ENCODE results near the gene COA5. TPM values are rescaled to one million over a fixed set of nuclear protein-coding genes. Genes with fewer than 3 reads are reported as not detected.

Gene COA5
- total RNA-seq, 3 donors from 2014 or later: 35.4 to 50.8 (median 45.6) TPM

DNA sequence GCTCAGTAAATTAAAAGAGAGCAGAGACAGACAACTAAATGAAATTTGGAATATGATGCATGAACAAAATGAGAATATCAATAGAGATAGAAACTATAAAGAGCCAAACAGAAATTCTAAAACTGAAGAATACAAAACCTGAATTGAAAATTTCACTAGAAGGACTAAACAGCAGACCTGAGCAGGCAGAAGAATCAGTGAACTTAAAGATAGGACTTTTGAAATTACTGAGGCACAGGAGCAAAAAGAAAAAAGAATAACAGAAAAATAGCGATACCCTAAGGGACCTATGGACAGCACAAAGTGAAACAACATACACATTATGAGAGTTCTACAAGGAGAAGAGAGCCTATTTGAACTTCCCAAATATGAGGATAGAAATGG, 41.7 kb upstream of the COA5 start:
- Histone ChIP-seq H3K27me3 (no peaks in the 10 kb centered on the region), H3K36me3 (no peaks in the 10 kb centered on the region), H3K4me3 (no peak overlapping the region), H3K27ac (no peak overlapping the region), H3K9me3 (no peaks in the 10 kb centered on the region), H3K4me1 (no peaks in the 10 kb centered on the region)
- intact Hi-C loops (cut with DNase I; ENCODE audit: low total_unique reads): loop anchor here (10.0 kb wide), 1 partner anchor 185 kb away; no protein-coding TSS in a partner anchor
- no peak for DNase-seq (ENCODE audit: low spot score in 2 of 2)
- TF ChIP-seq POLR2A (IDR thresholded peaks at IDR 0.05): no peak
- TF ChIP-seq, protein P1, sequence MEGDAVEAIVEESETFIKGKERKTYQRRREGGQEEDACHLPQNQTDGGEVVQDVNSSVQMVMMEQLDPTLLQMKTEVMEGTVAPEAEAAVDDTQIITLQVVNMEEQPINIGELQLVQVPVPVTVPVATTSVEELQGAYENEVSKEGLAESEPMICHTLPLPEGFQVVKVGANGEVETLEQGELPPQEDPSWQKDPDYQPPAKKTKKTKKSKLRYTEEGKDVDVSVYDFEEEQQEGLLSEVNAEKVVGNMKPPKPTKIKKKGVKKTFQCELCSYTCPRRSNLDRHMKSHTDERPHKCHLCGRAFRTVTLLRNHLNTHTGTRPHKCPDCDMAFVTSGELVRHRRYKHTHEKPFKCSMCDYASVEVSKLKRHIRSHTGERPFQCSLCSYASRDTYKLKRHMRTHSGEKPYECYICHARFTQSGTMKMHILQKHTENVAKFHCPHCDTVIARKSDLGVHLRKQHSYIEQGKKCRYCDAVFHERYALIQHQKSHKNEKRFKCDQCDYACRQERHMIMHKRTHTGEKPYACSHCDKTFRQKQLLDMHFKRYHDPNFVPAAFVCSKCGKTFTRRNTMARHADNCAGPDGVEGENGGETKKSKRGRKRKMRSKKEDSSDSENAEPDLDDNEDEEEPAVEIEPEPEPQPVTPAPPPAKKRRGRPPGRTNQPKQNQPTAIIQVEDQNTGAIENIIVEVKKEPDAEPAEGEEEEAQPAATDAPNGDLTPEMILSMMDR (IDR thresholded peaks at IDR 0.05): no peak
- no peak for TF ChIP-seq POLR2AphosphoS5 (IDR thresholded peaks at IDR 0.05)

DNA sequence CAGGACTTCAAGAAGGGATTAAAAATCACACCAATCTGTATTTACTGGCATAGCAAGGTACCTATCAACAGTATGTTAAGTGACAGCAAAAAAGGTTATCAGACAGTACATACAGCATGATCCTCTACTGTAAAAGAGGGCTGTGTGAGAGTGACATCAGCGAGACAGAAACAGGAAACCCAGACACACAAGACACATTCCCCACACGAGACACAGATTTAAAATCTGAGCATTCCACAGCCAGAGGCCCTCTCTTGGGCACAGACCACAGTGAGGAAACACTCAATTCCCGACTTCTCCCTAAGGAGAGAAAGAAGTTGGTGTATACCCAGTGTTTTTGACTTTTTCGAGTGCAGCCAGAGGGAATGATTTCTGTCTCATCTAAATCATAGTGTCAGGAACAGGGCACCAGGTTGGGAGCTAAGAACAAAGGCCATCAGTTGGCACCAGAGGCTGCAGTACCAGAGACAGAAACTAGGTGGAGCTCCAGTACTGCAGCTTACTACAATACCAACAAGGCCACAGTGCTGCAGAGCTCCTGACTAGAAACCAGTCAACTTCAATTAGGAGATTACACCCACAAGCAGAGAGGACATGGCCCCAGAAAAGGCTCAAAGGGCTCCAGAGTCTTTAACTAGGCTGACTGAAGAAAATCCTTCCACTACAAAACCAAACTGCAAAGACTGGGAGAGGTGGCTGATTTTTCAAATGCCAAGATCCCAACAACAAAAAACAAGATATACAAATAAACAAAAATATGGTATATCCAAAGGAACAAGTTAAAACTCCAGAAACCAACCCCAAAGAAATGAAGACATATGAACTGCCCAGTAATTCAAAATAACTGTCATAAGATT, 41.1 kb upstream of the COA5 start:
- H3K27ac ChIP-seq: no peak overlapping the region
- no peak for TF ChIP-seq POLR2A (IDR thresholded peaks at IDR 0.05)
- TF ChIP-seq, protein P1 (IDR thresholded peaks at IDR 0.05): peak; percentile 81 to 96 (median 94)
- TF ChIP-seq POLR2AphosphoS5 (IDR thresholded peaks at IDR 0.05): peak in 1 of 3 donors; percentile 37
- H3K36me3 ChIP-seq: no peaks in the 10 kb centered on the region
- peak; percentile 72 to 82 for DNase-seq (ENCODE audit: low spot score in 2 of 2)
- no peak overlapping the region for H3K4me3 ChIP-seq
- intact Hi-C loops (cut with DNase I; ENCODE audit: low total_unique reads): loop anchor here (10.0 kb wide), 1 partner anchor 185 kb away; no protein-coding TSS in a partner anchor
- H3K4me1 ChIP-seq: no peaks in the 10 kb centered on the region
- no peaks in the 10 kb centered on the region for H3K27me3 ChIP-seq
- H3K9me3 ChIP-seq: no peaks in the 10 kb centered on the region

DNA sequence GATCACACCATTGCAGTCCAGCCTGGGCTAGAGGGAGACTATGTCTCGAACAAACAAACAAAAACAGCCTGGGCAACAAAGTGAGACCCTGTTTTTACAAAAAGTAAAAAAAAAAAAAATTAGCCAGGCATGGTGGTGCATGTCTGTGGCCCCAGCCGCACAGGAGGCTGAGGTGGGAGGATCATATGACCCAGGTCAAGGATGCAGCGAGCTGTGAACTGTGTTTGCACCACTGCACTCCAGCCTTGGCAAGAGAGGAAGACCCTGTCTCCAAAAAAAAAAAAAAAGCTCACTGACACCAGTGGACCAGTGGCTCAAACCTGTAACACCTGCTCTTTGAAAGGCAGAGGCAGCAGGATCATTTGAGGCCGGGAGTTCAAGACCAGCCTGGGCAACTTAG, 40.1 kb upstream of the COA5 start:
- H3K27me3 ChIP-seq: no peaks in the 10 kb centered on the region
- no peak overlapping the region for H3K27ac ChIP-seq
- H3K36me3 ChIP-seq: no peaks in the 10 kb centered on the region
- intact Hi-C loops (cut with DNase I; ENCODE audit: low total_unique reads): loop anchor here (10.0 kb wide), 1 partner anchor 186 kb away; no protein-coding TSS in a partner anchor
- no peaks in the 10 kb centered on the region for H3K4me1 ChIP-seq
- H3K4me3 ChIP-seq: no peak overlapping the region
- TF ChIP-seq POLR2AphosphoS5 (IDR thresholded peaks at IDR 0.05): no peak
- TF ChIP-seq POLR2A (IDR thresholded peaks at IDR 0.05): no peak
- no peaks in the 10 kb centered on the region for H3K9me3 ChIP-seq
- DNase-seq (ENCODE audit: low spot score in 2 of 2): no peak

DNA sequence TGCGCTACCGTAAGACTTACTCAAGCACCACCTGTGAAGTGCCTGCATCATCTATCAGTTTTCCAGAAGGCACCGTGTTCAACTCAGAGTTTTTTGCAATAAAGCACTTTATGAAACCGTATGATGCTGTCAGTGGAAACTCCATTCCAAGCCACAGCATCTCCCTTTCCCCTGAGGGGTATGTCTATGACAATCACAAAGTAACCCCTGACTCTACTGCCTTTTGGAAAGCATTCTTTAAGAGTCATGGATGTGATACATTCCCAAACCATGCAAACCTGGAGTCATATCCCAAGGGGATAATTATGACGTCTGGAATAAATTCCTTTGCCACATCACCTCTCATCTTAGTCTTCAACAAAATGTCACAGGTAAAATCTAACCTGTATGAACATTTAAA, 39.3 kb upstream of the COA5 start:
- no peak for TF ChIP-seq POLR2A (IDR thresholded peaks at IDR 0.05)
- DNase-seq (ENCODE audit: low spot score in 2 of 2): no peak
- H3K4me1 ChIP-seq: no peaks in the 10 kb centered on the region
- H3K27ac ChIP-seq: no peak overlapping the region
- H3K27me3 ChIP-seq: no peaks in the 10 kb centered on the region
- H3K4me3 ChIP-seq: no peak overlapping the region
- H3K36me3 ChIP-seq: no peaks in the 10 kb centered on the region
- intact Hi-C loops (cut with DNase I; ENCODE audit: low total_unique reads): loop anchor here (10.0 kb wide), 1 partner anchor 187 kb away; no protein-coding TSS in a partner anchor
- H3K9me3 ChIP-seq: no peaks in the 10 kb centered on the region

DNA sequence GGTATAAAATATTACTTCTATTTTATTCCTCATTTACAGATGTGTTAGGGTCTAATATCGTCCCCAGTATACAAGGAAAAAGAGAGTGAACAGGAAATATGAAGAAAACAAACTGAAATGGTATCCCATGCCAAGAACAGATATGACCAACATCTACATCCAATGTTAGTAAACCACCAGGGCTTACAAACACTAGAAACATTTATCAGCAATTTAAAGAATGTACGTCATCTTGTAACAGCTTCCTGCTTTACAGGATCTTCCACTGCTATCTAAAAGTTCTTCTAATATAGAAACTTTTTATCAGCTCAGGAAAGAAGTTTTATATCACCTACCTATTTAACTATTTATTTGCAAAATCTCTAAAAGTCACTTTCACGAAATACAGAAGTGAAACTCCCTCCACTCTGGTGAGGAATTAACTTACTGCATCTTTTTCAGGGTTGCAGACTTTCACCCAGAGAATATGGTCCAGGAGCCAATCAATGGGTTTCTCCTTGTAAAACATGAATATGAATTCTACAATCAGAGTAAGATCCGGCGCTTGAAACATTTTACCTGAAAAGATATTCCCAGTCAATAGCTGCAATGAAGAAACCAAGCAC, 35.3 kb upstream of the COA5 start:
- no peak for DNase-seq (ENCODE audit: low spot score in 2 of 2)
- Histone ChIP-seq H3K9me3 (no peaks in the 10 kb centered on the region), H3K36me3 (no peaks in the 10 kb centered on the region), H3K4me1 (no peaks in the 10 kb centered on the region), H3K4me3 (no peak overlapping the region), H3K27me3 (no peaks in the 10 kb centered on the region), H3K27ac (no peak overlapping the region)
- no peak for TF ChIP-seq POLR2AphosphoS5 (IDR thresholded peaks at IDR 0.05)
- TF ChIP-seq, protein P1 (IDR thresholded peaks at IDR 0.05): no peak
- TF ChIP-seq POLR2A (IDR thresholded peaks at IDR 0.05): no peak
- intact Hi-C loops (cut with DNase I; ENCODE audit: low total_unique reads): loop anchor here (10.0 kb wide), 1 partner anchor 191 kb away; no protein-coding TSS in a partner anchor
